CD4-positive, alpha-beta T cell treated with Interferon gamma for 1 hour (primary cell): Measurements from ENCODE around the gene TOM1L2.

Source experiments
- DNase-seq: peaks from one replicate; pipeline ENCODE4 v3.0.0-alpha.2; 2020

The TOM1L2 gene

GRCh38 chr17:17827826-17828621 is 144.2 kb downstream of the TOM1L2 start:
- no peak for DNase-seq

GRCh38 chr17:17826942-17827785 is 145.0 kb downstream of the TOM1L2 start:
- no peak for DNase-seq

- no peak for DNase-seq
These were observed 145.9 kb downstream of the TOM1L2 start for GRCh38 chr17:17826342-17826713.

- DNase-seq = no peak
These were observed 147.2 kb downstream of the TOM1L2 start for GRCh38 chr17:17824783-17825614.

GRCh38 chr17:17824119-17824782 is 147.9 kb downstream of the TOM1L2 start:
- DNase-seq = no peak

GRCh38 chr17:17823433-17824118 is 148.6 kb downstream of the TOM1L2 start:
- peak; percentile 89 for DNase-seq

- DNase-seq = no peak
These were observed 149.6 kb downstream of the TOM1L2 start for GRCh38 chr17:17822616-17823015.

- no peak for DNase-seq
These were observed 150.0 kb downstream of the TOM1L2 start for GRCh38 chr17:17822189-17822588.

- DNase-seq = no peak
These were observed 151.6 kb downstream of the TOM1L2 start for GRCh38 chr17:17820463-17821158.

- DNase-seq = no peak
These were observed 152.2 kb downstream of the TOM1L2 start for GRCh38 chr17:17820046-17820445.

- DNase-seq = peak; percentile 75
These were observed 152.6 kb downstream of the TOM1L2 start for GRCh38 chr17:17819561-17819995.

GRCh38 chr17:17819111-17819510 is 153.1 kb downstream of the TOM1L2 start:
- no peak for DNase-seq

GRCh38 chr17:17818088-17818526 is 154.1 kb downstream of the TOM1L2 start:
- DNase-seq = no peak

GRCh38 chr17:17817552-17817947 is 154.7 kb downstream of the TOM1L2 start:
- DNase-seq = no peak

- DNase-seq = no peak
These were observed 155.2 kb downstream of the TOM1L2 start for GRCh38 chr17:17816831-17817551.

GRCh38 chr17:17816240-17816814 is 155.9 kb downstream of the TOM1L2 start:
- DNase-seq = no peak

GRCh38 chr17:17815436-17816200 is 156.6 kb downstream of the TOM1L2 start:
- DNase-seq = no peak

- DNase-seq = no peak
These were observed 157.2 kb downstream of the TOM1L2 start for GRCh38 chr17:17815062-17815406.
